Measurements from ENCODE around the gene ATP1A1. TPM values are rescaled to one million over a fixed set of nuclear protein-coding genes. Genes with fewer than 3 reads are reported as not detected.

The ATP1A1 gene
- total and polyA plus RNA-seq, 4 experiments from 2014 or later, result 46.5 to 256 (median 163) TPM

GRCh38 chr1:116372191-116372590, 853 bp upstream of the ATP1A1 start:
- CTCF ChIA-PET (ENCODE audit: partially characterized antibody), result interaction anchor here (1.2 to 1.7 kb wide), 3 partner anchors 47 to 203 kb away, joined by 3 to 6 read pairs (median 4); no protein-coding TSS in a partner anchor

GRCh38 chr1:116373431-116374352, 648 bp downstream of the ATP1A1 start:
- DNase-seq, result peak; percentile 61 to 81 (median 66)
- no peaks in the 10 kb centered on the region for H3K27me3 ChIP-seq (ENCODE audit: insufficient read depth, low read length)
- peaks cover 49% of the 10 kb centered on the region for H3K4me1 ChIP-seq (ENCODE audit: insufficient read depth, low read length)
- ChIA-PET POLR2A (ENCODE audit: partially characterized antibody) (interaction anchor here (0.6 to 6.4 kb wide), 18 partner anchors 10 to 235 kb away, joined by 3 to 90 read pairs (median 6); no protein-coding TSS in a partner anchor), CTCF (ENCODE audit: partially characterized antibody) (interaction anchor here (1.2 to 4.1 kb wide), 4 partner anchors 45 to 125 kb away, joined by 4 to 18 read pairs (median 10); no protein-coding TSS in a partner anchor)
- H3K9me3 Mint-ChIP-seq, result no peaks in the 10 kb centered on the region
- H3K27ac ChIP-seq (ENCODE audit: low read depth, low read length), result peak overlapping the region; percentile 71
- H3K36me3 ChIP-seq (ENCODE audit: insufficient read depth, low read length), result no peaks in the 10 kb centered on the region
- H3K9me3 ChIP-seq (ENCODE audit: control insufficient read depth in 1 of 2, low read length in 2 of 2), result no peaks in the 10 kb centered on the region
- peak overlapping the region; percentile 92 to 99 (median 97) for H3K27ac Mint-ChIP-seq
- H3K4me3 Mint-ChIP-seq, result peak overlapping the region; percentile 95 to 99 (median 98)
- peaks cover 0 to 23% of the 10 kb centered on the region in 2 donors for H3K36me3 Mint-ChIP-seq
- H3K27me3 Mint-ChIP-seq, result peaks cover 1% of the 10 kb centered on the region in 2 donors
- peak overlapping the region; percentile 82 to 96 for H3K4me3 ChIP-seq (ENCODE audit: low read length in 2 of 2)
- peaks cover 32 to 55% (median 41%) of the 10 kb centered on the region in 4 donors for H3K4me1 Mint-ChIP-seq
- intact Hi-C loops (cut with micrococcal nuclease), result loop anchor here (1.0 to 10.0 kb wide), 7 partner anchors 17 to 391 kb away; partner anchors contain the start of gene CD58

More at GRCh38 chr1:116372191-116372590, 853 bp upstream of the ATP1A1 start:
- Histone ChIP-seq H3K27ac (ENCODE audit: low read depth, low read length) (peak overlapping the region; percentile 71), H3K27me3 (ENCODE audit: insufficient read depth, low read length) (no peaks in the 10 kb centered on the region), H3K36me3 (ENCODE audit: insufficient read depth, low read length) (no peaks in the 10 kb centered on the region), H3K4me1 (ENCODE audit: insufficient read depth, low read length) (peaks cover 49% of the 10 kb centered on the region), H3K4me3 (ENCODE audit: low read length in 2 of 2) (peak overlapping the region in 1 of 2 donors; percentile 82), H3K9me3 (ENCODE audit: control insufficient read depth in 1 of 2, low read length in 2 of 2) (no peaks in the 10 kb centered on the region)
- intact Hi-C loops (cut with micrococcal nuclease), result loop anchor here (2.0 to 10.0 kb wide), 3 partner anchors 15 to 393 kb away; no protein-coding TSS in a partner anchor
- Mint-ChIP-seq H3K4me3 (peak overlapping the region; percentile 74 to 99 (median 85)), H3K9me3 (no peaks in the 10 kb centered on the region), H3K27ac (peak overlapping the region; percentile 79 to 94 (median 92)), H3K4me1 (peaks cover 25 to 55% (median 38%) of the 10 kb centered on the region in 4 donors), H3K27me3 (peaks cover 1% of the 10 kb centered on the region in 2 donors), H3K36me3 (peaks cover 0 to 21% of the 10 kb centered on the region in 2 donors)
- POLR2A ChIA-PET (ENCODE audit: partially characterized antibody), result interaction anchor here (0.5 to 6.4 kb wide), 8 partner anchors 12 to 221 kb away, joined by 3 to 90 read pairs (median 8); no protein-coding TSS in a partner anchor
- no peak for DNase-seq

- H3K4me1 ChIP-seq (ENCODE audit: insufficient read depth, low read length), result peaks cover 57% of the 10 kb centered on the region
- peak overlapping the region; percentile 82 to 96 for H3K4me3 ChIP-seq (ENCODE audit: low read length in 2 of 2)
- H3K4me1 Mint-ChIP-seq, result peaks cover 41 to 63% (median 48%) of the 10 kb centered on the region in 4 donors
- peaks cover 0 to 23% of the 10 kb centered on the region in 2 donors for H3K36me3 Mint-ChIP-seq
- H3K9me3 ChIP-seq (ENCODE audit: control insufficient read depth in 1 of 2, low read length in 2 of 2), result no peaks in the 10 kb centered on the region
- H3K27ac ChIP-seq (ENCODE audit: low read depth, low read length), result peak overlapping the region; percentile 71
- peak overlapping the region; percentile 92 to 99 (median 96) for H3K27ac Mint-ChIP-seq
- POLR2A ChIA-PET (ENCODE audit: partially characterized antibody), result interaction anchor here (0.8 to 6.4 kb wide), 24 partner anchors 8 to 236 kb away, joined by 3 to 90 read pairs (median 6); partner anchors contain the start of gene CD58
- peak overlapping the region; percentile 82 to 99 (median 98) for H3K4me3 Mint-ChIP-seq
- H3K9me3 Mint-ChIP-seq, result no peaks in the 10 kb centered on the region
- intact Hi-C loops (cut with micrococcal nuclease), result loop anchor here (1.0 to 10.0 kb wide), 8 partner anchors 10 to 390 kb away; partner anchors contain the start of gene CD58
- peaks cover under 1 to 1% of the 10 kb centered on the region in 2 donors for H3K27me3 Mint-ChIP-seq
- H3K36me3 ChIP-seq (ENCODE audit: insufficient read depth, low read length), result no peaks in the 10 kb centered on the region
- DNase-seq, result peak; percentile 32 to 70 (median 44)
- H3K27me3 ChIP-seq (ENCODE audit: insufficient read depth, low read length), result no peaks in the 10 kb centered on the region
- CTCF ChIA-PET (ENCODE audit: partially characterized antibody), result interaction anchor here (0.8 to 4.1 kb wide), 11 partner anchors 8 to 143 kb away, joined by 3 to 18 read pairs (median 9); no protein-coding TSS in a partner anchor
Measured at GRCh38 chr1:116374353-116375147, 1.5 kb downstream of the ATP1A1 start.

- H3K4me1 Mint-ChIP-seq, result peaks cover 47 to 70% (median 55%) of the 10 kb centered on the region in 4 donors
- Histone ChIP-seq H3K4me3 (ENCODE audit: low read length in 2 of 2) (peak overlapping the region; percentile 82 to 96), H3K27me3 (ENCODE audit: insufficient read depth, low read length) (no peaks in the 10 kb centered on the region), H3K4me1 (ENCODE audit: insufficient read depth, low read length) (peaks cover 65% of the 10 kb centered on the region), H3K27ac (ENCODE audit: low read depth, low read length) (peak overlapping the region; percentile 71), H3K36me3 (ENCODE audit: insufficient read depth, low read length) (peaks cover 5% of the 10 kb centered on the region), H3K9me3 (ENCODE audit: control insufficient read depth in 1 of 2, low read length in 2 of 2) (no peaks in the 10 kb centered on the region)
- intact Hi-C loops (cut with micrococcal nuclease), result loop anchor here (1.0 to 10.0 kb wide), 7 partner anchors 9 to 389 kb away; partner anchors contain the start of gene CD58
- H3K36me3 Mint-ChIP-seq, result peaks cover 0 to 23% of the 10 kb centered on the region in 2 donors
- peak overlapping the region; percentile 92 to 99 (median 96) for H3K27ac Mint-ChIP-seq
- H3K4me3 Mint-ChIP-seq, result peak overlapping the region; percentile 82 to 99 (median 98)
- DNase-seq, result peak in 3 of 5 donors; percentile 15 to 46 (median 29)
- peaks cover 0 to 1% of the 10 kb centered on the region in 2 donors for H3K27me3 Mint-ChIP-seq
- H3K9me3 Mint-ChIP-seq, result no peaks in the 10 kb centered on the region
- ChIA-PET POLR2A (ENCODE audit: partially characterized antibody) (interaction anchor here (0.8 to 6.4 kb wide), 25 partner anchors 9 to 236 kb away, joined by 3 to 90 read pairs (median 5); partner anchors contain the start of gene CD58), CTCF (ENCODE audit: partially characterized antibody) (interaction anchor here (0.8 to 4.1 kb wide), 15 partner anchors 9 to 207 kb away, joined by 3 to 18 read pairs (median 6); no protein-coding TSS in a partner anchor)
Measured at GRCh38 chr1:116375148-116375886, 2.3 kb downstream of the ATP1A1 start.

GRCh38 chr1:116375887-116376728, 3.1 kb downstream of the ATP1A1 start:
- H3K4me3 Mint-ChIP-seq, result peak overlapping the region; percentile 82 to 99 (median 98)
- H3K27ac ChIP-seq (ENCODE audit: low read depth, low read length), result peak overlapping the region; percentile 71
- peak; percentile 16 to 71 (median 30) for DNase-seq
- peaks cover 5% of the 10 kb centered on the region for H3K36me3 ChIP-seq (ENCODE audit: insufficient read depth, low read length)
- ChIA-PET POLR2A (ENCODE audit: partially characterized antibody) (interaction anchor here (0.9 to 6.4 kb wide), 24 partner anchors 10 to 502 kb away, joined by 3 to 90 read pairs (median 6); partner anchors contain the start of gene CD58), CTCF (ENCODE audit: partially characterized antibody) (interaction anchor here (1.0 to 4.1 kb wide), 16 partner anchors 9 to 208 kb away, joined by 3 to 18 read pairs (median 6); no protein-coding TSS in a partner anchor)
- H3K9me3 ChIP-seq (ENCODE audit: control insufficient read depth in 1 of 2, low read length in 2 of 2), result no peaks in the 10 kb centered on the region
- no peaks in the 10 kb centered on the region for H3K9me3 Mint-ChIP-seq
- H3K27me3 Mint-ChIP-seq, result peaks cover 0 to 1% of the 10 kb centered on the region in 2 donors
- intact Hi-C loops (cut with micrococcal nuclease), result loop anchor here (1.0 to 10.0 kb wide), 8 partner anchors 8 to 389 kb away; partner anchors contain the start of gene CD58
- H3K36me3 Mint-ChIP-seq, result peaks cover 0 to 23% of the 10 kb centered on the region in 2 donors
- peaks cover 72% of the 10 kb centered on the region for H3K4me1 ChIP-seq (ENCODE audit: insufficient read depth, low read length)
- peaks cover 54 to 78% (median 63%) of the 10 kb centered on the region in 4 donors for H3K4me1 Mint-ChIP-seq
- H3K4me3 ChIP-seq (ENCODE audit: low read length in 2 of 2), result peak overlapping the region; percentile 25 to 82
- H3K27ac Mint-ChIP-seq, result peak overlapping the region; percentile 92 to 99 (median 96)
- H3K27me3 ChIP-seq (ENCODE audit: insufficient read depth, low read length), result no peaks in the 10 kb centered on the region

All from CD4-positive, alpha-beta memory T cell (primary cell).